MM.1S (cell line): ENCODE results near the gene ADGRD2.

ENCODE experiments used
- DNase-seq: peaks from one replicate; pipeline ENCODE4 v3.0.0-alpha.2; 2015
- H2AFZ ChIP-seq: fragments of 300-600 bp; sonication (generic); 2 replicates; pipeline ENCODE4 v1.6.0; 2016; ENCODE audit warnings: antibody characterized with exemption, low read length
- H3F3A ChIP-seq: fragments of 300-600 bp; sonication (generic); 2 replicates; pipeline ENCODE4 v1.6.1; 2016; ENCODE audit warnings: mild to moderate bottlenecking, antibody characterized with exemption, low read length, moderate library complexity, mixed read lengths; ENCODE audit not compliant: insufficient read depth
- H3K27ac ChIP-seq: fragments of 300-600 bp; sonication (generic); 2 replicates; pipeline ENCODE4 v1.5.1; 2016; ENCODE audit warnings: mild to moderate bottlenecking, low read length
- H3K27me3 ChIP-seq: fragments of 300-600 bp; sonication (generic); replicated peaks from 2 replicates; pipeline ENCODE4 v1.6.0; 2016; ENCODE audit warnings: low read length; ENCODE audit not compliant: insufficient read depth
- H3K36me3 ChIP-seq: fragments of 300-600 bp; sonication (generic); replicated peaks from 2 replicates; pipeline ENCODE4 v1.6.1; 2016; ENCODE audit warnings: mild to moderate bottlenecking, low read length, mixed read lengths; ENCODE audit not compliant: insufficient read depth
- H3K4me1 ChIP-seq: fragments of 300-600 bp; sonication (generic); 2 replicates; pipeline ENCODE4 v1.6.1; 2016; ENCODE audit warnings: low read length, mixed read lengths
- H3K4me2 ChIP-seq: fragments of 300-600 bp; sonication (generic); 2 replicates; pipeline ENCODE4 v1.6.0; 2016; ENCODE audit warnings: low read depth, low read length
- H3K4me3 ChIP-seq: fragments of 300-600 bp; sonication (generic); 2 replicates; pipeline ENCODE4 v1.5.1; 2016; ENCODE audit warnings: low read length, mixed read lengths
- H3K79me2 ChIP-seq: fragments of 300-600 bp; sonication (generic); 2 replicates; pipeline ENCODE4 v1.6.1; 2016; ENCODE audit warnings: mixed run types, low read length, mixed read lengths
- H3K9ac ChIP-seq: fragments of 300-600 bp; sonication (generic); 2 replicates; pipeline ENCODE4 v1.6.1; 2016; ENCODE audit warnings: low read length, mixed read lengths
- H3K9me2 ChIP-seq: fragments of 300-600 bp; sonication (generic); replicated peaks from 2 replicates; pipeline ENCODE4 v1.6.1; 2016; ENCODE audit warnings: mild to moderate bottlenecking, low read length, mixed read lengths; ENCODE audit not compliant: insufficient read depth
- H3K9me3 ChIP-seq: fragments of 300-600 bp; sonication (generic); replicated peaks from 2 replicates; pipeline ENCODE4 v1.6.1; 2016; ENCODE audit warnings: mild to moderate bottlenecking, low read length, mixed read lengths; ENCODE audit not compliant: insufficient read depth
- H4K20me1 ChIP-seq: fragments of 300-600 bp; sonication (generic); 2 replicates; pipeline ENCODE4 v1.6.1; 2016; ENCODE audit warnings: mild to moderate bottlenecking, low read length, moderate library complexity, mixed read lengths; ENCODE audit not compliant: insufficient read depth
- CTCF ChIP-seq: fragments of 300-600 bp; sonication (generic); IDR thresholded peaks from 2 replicates; pipeline ENCODE4 v1.5.1; 2016; ENCODE audit warnings: antibody characterized with exemption, low read length, mixed read lengths
- EZH2 ChIP-seq: fragments of 300-600 bp; sonication (generic); optimal IDR thresholded peaks from 2 replicates; pipeline ENCODE3; 2017; ENCODE audit warnings: low read depth, mild to moderate bottlenecking, antibody characterized with exemption, low read length, mixed read lengths
- EZH2phosphoT487 ChIP-seq: fragments of 300-600 bp; sonication (generic); IDR thresholded peaks from 2 replicates; pipeline ENCODE4 v1.6.1; 2018; ENCODE audit warnings: antibody characterized with exemption, low read length

ADGRD2 gene

GRCh38 chr9:124520206-124520596 is 70.0 kb downstream of the ADGRD2 start:
- Histone ChIP-seq H3K79me2 (no peaks in the 10 kb centered on the region), H2AFZ (no peak overlapping the region), H3K27me3 (no peaks in the 10 kb centered on the region), H3K9ac (no peak overlapping the region), H3K36me3 (no peaks in the 10 kb centered on the region), H3F3A (no peaks in the 10 kb centered on the region), H3K4me3 (no peak overlapping the region), H3K9me2 (no peaks in the 10 kb centered on the region), H3K4me1 (no peaks in the 10 kb centered on the region), H3K27ac (no peak overlapping the region), H4K20me1 (no peaks in the 10 kb centered on the region), H3K4me2 (no peak overlapping the region), H3K9me3 (no peaks in the 10 kb centered on the region)
- TF ChIP-seq EZH2 (no peak), CTCF (no peak), EZH2phosphoT487 (no peak)
- DNase-seq: no peak

- Histone ChIP-seq H3K9ac (no peak overlapping the region), H2AFZ (no peak overlapping the region), H3K36me3 (no peaks in the 10 kb centered on the region)
Observed at GRCh38 chr9:124521142-124521541, 70.9 kb downstream of the ADGRD2 start.

GRCh38 chr9:124522121-124523098 is 72.2 kb downstream of the ADGRD2 start:
- TF ChIP-seq EZH2phosphoT487 (no peak), EZH2 (no peak), CTCF (no peak)
- DNase-seq: no peak
- no peaks in the 10 kb centered on the region for H3K4me1 ChIP-seq
- H3K4me2 ChIP-seq: no peak overlapping the region
- no peak overlapping the region for H3K4me3 ChIP-seq
- H2AFZ ChIP-seq: no peak overlapping the region
- H3K27me3 ChIP-seq: no peaks in the 10 kb centered on the region
- no peaks in the 10 kb centered on the region for H3K79me2 ChIP-seq
- no peaks in the 10 kb centered on the region for H4K20me1 ChIP-seq
- H3K9ac ChIP-seq: no peak overlapping the region
- H3K9me3 ChIP-seq: no peaks in the 10 kb centered on the region
- H3K9me2 ChIP-seq: no peaks in the 10 kb centered on the region
- no peaks in the 10 kb centered on the region for H3F3A ChIP-seq
- H3K27ac ChIP-seq: no peak overlapping the region
- no peaks in the 10 kb centered on the region for H3K36me3 ChIP-seq

More at GRCh38 chr9:124521142-124521541, 70.9 kb downstream of the ADGRD2 start:
- H4K20me1 ChIP-seq: no peaks in the 10 kb centered on the region
- no peaks in the 10 kb centered on the region for H3F3A ChIP-seq
- H3K4me3 ChIP-seq: no peak overlapping the region
- H3K4me1 ChIP-seq: no peaks in the 10 kb centered on the region
- no peak for DNase-seq
- H3K27me3 ChIP-seq: no peaks in the 10 kb centered on the region
- H3K9me2 ChIP-seq: no peaks in the 10 kb centered on the region
- H3K79me2 ChIP-seq: no peaks in the 10 kb centered on the region
- no peak for TF ChIP-seq EZH2
- no peak for TF ChIP-seq CTCF
- no peak for TF ChIP-seq EZH2phosphoT487
- no peak overlapping the region for H3K27ac ChIP-seq
- no peaks in the 10 kb centered on the region for H3K9me3 ChIP-seq
- no peak overlapping the region for H3K4me2 ChIP-seq
